SIG-M5 treated with dmso at 0.1 percent for 504 hours (cell line): ENCODE results near the gene ALDH1L2.

ENCODE experiments used
- DNase-seq: peaks from one replicate; lab custom pipeline; 2025; ENCODE audit not compliant: unreplicated experiment; lab: John Stamatoyannopoulos, UW

The ALDH1L2 gene

DNA sequence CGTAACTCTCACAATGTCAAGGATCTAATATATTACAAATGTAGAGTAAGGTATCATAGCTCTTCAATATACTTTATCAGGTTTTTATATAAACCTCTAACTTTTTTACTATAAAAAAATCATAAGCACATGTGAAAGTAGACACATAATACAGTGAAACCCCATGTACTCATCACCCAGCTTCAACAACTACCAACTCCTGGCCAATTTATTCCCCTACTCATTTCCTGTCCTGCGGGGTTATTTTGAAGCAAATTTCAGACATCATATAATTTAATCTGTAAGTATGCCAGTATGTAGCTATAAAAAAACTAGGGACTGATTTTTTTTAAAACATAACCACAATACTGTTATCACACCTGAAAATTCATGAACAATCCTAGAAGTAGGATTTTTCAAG lies 50.4 kb downstream of the ALDH1L2 start:
- no peak for DNase-seq

DNA sequence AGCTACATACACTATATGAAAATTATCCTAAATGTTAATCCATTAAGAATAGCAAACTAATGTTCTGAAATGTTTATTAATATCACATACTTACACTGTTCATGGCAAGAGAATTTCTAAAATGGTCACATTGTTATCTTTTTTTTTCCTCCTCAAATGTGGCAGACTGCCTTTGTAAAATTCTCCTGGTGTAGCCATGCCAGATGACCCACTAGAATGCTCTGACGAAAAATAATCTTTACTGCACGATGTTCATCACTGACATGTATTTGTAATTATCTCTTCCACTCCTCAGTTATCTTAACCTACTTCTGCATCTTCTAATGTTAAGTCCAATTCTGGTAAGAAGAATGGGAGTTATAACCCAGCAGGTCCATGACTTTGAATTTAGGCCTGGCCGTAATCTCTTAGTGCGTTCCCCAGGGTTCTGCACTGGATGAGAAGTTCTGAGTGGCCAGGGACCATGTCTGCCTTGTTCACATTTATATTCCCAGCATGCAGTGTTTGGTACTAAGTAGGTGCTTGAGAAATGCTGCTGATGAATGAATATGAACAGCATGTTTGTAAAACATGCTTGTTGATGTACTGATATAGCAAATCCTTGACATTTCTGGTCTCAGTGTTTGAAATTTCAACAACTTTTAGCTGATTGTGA lies 51.4 kb downstream of the ALDH1L2 start:
- no peak for DNase-seq

DNA sequence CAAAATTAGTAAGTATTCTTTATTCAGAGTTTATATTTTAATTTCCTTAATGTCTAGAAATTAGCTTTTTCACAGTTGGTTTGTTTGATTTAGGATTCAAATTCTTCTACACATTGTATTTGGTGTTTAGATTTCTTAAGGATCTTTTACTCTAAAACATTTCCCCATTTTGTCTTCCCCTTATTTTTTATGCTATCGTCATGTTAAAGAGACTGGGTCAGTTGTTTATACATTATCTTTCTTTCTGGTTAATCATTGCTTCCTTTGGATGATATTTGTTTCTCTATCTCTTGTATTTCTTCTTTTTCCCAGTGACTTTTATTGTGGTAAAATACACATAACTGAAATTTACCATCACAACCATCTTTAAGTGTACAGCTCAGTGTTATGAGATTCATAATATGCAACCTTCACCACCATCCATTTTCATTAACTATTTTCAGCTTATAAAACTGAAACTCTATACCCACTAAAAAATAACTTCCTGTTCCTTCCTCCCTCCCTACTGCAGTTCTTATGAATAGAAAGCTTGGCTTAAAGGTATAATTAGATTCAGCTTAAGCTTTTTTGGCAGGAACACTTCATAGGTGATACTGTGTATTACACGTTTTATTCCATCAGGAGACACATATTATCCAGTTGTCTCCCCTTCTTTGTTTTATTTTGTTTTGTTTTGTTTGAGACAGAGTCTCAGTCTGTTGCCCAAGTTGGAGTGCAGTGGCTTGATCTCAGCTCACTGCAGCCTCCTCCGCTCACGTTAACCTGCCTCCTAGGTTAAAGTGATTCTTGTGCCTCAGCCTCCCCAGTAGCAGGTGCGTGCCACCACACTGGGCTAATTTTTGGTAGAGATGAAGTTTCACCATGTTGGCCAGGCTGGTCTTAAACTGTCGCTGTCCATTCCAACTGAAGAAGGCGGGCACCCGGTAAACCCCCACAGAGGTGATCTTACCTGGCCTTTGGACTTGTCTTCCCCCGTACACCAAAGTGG lies 53.1 kb downstream of the ALDH1L2 start:
- DNase-seq, result peak; percentile 10

DNA sequence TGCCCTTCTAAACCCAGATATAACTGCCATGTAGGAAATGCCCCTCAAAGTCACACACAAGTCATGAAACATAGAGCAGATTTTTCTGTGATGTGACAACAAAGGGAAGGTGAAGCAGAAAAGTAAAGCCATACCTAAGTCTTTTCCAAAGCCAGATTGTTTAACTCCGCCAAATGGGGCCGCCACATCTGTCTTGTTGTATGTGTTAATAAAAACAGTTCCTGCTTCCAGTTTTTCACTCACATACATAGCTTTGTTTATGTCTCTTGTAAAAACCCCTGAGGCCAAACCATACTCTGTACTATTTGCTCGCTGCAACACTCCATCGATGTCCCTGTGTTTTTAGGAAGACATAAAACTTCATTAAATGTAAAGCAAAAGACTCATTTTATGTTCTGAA lies 57.8 kb downstream of the ALDH1L2 start:
- no peak for DNase-seq

DNA sequence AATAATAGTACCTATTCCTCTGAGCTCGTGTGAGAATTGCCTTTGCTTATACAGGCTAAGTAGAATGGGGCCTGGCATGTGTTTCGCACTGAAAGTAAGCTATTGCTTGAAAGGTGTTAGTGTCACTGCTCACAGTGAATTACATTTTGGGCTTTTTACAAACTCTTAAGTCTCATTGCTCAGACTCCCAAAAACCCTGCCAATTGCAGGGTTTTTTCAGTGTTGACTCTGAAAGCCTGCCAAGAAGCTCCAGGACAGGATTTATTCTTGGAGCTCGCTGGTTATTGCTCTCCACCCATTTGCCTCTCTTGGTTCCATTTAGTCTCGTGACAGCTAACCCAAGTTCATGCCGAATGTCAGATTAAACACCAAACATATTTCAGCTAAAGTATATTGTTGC lies 58.4 kb downstream of the ALDH1L2 start:
- DNase-seq, result no peak

DNA sequence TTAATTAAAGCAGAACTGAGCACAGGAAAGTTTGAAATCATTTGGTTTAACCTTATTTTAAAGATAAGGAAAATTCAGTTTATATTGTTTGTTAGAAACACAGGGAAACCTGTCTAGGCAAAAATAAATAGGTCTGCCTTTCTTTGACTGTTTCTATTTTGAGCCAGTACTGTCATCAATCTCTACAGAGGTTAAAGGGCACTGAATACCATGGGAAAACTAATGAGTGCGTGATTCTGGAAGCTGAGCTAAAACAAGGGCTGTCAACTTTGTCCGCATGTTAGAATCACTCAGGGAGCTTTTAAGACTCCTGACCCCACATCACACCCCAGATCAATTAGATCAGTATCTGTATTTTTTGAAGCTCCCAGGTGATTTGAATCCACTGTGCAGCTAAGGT lies 59.3 kb downstream of the ALDH1L2 start:
- DNase-seq, result no peak

DNA sequence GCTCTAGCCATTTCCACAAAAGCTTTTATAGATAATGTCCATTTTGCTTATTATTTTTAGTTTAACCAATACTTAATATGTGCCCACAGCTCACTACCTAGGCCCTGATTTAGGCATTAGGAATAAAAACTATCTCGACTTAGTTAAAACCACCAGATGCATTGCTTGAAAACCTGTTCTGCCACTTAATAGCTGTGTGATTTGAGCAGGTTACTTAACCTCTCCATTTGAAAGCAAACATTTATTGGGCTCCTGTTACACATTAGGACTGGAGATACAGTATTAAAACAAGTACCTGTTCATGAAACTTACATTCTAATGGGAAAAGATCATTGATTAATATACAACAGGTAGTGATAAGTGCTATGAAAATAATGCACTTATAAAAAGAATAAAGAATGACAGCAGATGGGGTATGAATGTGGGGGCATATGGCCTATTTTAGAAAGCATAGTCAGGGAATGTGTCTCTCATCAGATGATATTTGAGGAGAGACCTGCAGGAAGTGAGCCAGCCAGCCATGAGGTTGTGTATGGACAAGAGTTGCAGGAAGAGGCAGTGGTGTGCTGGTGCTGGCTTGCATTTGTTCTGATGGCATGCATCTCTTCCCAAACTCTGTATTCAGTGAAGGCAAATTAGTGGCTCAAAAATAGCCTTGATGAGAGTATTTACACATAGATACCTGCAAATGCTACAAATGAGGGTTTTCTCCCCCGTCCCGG lies 63.9 kb downstream of the ALDH1L2 start:
- no peak for DNase-seq

DNA sequence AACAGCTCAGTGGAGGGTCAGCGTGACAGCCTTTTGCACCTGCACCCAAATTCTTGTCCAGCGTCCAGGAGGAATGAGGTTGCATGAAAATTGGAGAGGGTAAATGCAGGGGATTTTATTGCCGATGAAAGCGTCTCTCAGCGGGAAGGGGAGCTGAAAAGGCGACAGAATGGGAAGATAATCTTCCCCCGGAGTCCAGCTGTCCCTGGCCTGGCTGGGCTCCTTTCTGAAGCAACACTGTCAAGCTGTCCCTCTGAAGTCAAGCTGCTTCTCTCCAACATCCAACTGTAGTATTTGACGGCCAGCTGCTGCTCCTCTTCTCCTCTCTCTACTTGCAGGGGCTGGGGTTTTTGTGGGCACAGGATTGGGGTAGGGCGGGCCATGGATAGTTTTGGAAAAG lies 65.5 kb downstream of the ALDH1L2 start:
- no peak for DNase-seq

DNA sequence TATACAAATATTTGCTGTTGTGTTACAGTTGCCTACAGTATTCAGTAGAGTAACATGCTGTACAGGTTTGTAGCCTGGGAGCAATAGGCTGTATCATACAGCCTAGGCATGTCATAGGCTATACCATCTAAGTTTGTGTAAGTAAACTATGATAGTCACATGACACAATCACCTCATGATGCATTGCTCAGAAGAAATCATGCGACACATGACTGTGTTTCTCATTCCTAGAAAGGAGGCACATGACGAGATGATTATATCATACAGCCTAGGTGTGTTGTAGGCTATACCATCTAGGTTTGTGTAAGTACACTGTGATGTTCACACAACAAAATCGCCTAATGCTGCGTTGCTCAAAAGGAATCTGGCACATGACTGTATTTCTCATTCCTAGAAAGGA lies 66.2 kb downstream of the ALDH1L2 start:
- DNase-seq, result no peak

DNA sequence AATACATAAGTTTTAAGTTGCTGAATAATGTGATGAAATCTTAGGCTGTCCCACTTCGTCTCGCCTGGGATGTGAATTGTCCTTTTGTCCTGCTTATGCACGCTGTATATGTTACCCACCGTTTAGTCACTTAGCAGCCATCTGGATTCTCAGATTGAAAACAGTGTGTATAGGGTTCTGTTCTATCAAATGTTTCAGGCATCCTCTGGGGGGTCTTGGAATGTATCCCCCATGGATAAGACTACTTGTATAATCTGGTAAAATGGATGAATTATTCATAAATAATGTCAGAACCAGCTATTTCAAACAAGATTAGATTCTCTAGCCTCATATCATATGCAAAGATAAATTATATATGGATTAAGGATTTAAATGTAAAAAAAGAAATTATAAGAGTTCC lies 68.7 kb downstream of the ALDH1L2 start:
- no peak for DNase-seq

DNA sequence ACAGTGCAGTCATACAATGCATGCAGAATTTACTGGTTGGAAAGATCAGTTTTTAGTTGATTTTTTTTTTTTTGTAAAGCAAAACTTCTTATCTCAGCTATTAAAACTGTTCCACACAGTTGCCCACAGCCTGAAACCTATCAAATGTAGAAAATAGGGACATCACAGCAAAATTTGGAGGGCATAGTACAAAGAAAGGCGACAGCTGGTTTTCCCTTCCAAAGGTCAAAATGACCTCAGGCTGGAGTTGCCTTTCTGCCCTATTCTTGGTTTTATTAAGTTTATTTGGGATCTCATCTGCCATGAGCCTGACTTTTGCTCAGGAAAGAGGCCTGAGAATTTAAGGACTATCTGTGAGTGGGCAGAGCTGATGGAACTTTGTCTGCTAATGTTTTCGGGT lies 69.7 kb downstream of the ALDH1L2 start:
- no peak for DNase-seq

DNA sequence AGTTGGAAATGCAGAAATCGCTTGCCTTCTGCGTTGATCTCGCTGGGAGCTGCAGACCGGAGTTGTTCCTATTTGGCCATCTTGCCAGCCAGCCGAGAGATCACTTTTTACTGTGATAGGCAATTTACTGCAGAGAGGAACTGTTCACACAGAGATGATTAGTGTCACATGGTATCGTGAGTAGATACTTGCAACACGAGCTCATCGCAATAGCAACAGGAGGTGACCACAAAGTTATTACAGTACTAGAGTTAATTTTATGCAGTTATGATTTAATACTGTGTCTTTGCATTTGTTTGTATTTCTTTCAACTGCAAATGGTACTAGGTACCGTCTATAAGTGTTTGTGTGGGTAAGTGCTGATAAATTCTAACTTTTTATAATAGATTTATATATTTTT lies 70.4 kb downstream of the ALDH1L2 start:
- DNase-seq, result peak; percentile 5

DNA sequence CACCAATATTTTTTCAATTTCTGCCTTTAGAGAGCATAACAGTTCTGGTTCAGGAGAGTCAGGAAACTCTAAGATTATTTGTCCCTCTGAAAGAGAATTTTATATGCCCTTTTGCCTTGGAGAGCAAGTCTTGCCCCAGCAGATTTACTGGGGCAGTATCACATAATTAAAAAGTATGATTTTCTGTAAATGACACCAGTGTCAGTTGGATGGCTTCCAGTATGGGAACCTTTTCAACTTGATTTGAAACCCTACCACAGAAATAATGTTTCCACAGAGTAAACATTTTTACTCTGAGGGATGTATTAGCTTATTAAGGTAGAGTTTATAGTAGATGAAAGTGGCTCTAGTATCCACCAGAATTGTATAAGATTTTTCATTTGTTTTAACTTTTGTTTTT lies 82.8 kb downstream of the ALDH1L2 start:
- no peak for DNase-seq

DNA sequence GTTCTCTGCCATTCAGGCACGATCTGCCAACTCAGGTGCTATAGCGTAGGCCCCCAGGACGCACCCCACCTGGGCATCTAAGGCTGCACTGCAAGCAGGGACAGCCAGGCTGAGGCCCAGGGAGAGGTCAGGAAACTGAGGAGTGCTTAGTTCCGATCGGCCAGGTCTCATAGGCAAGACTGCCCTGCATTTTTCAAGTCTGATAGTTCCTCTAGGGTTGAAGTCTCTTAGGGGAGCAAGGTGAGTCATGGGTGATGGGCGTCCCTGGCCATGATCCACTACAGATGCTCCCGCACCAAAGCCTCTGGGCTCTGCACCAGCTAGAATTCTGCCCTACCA lies 84.9 kb downstream of the ALDH1L2 start:
- DNase-seq, result no peak

DNA sequence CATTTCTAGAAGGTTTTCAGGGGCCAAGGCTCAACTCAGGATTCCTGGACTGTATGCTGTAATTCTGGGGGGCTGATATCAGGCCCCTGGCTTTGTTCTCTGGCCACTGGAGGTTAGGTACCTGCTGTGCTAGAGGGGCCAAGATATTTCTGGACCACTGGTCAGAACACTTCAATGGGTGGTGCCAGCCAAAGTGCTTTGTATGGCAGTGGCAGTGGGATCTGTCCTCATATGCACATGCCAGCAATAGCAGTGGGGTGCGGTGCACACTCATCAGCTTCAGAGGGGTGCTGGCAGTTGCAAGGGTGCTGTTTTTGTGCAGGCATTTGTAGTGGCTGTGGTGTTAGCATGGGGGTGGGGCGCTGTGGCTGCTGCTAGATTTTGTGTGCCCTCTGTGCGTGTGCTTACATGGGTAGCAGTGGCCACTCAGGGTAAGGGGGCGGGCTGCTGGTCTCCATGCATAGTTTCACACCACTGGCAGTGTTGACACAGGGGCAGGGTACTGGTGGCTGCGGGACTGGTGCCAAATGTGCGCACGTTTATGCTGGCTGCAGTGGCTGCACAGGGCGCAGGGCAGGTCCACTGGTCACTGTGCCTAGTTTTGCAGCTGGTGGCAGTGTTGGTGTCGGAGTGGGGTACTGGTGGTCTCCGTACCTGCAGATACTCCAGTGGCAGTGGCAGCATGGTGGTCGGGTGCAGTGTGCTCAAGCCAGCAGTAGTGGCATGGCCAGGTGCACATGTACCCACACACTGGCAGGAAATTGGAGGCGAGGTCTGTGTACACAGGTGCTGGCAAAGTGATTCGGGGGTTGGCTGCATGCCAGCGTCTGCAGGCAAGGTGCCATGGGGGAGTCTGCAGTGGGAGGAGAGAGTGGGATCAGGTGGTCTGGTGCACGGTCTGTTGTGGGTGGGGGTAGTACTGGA lies 85.6 kb downstream of the ALDH1L2 start:
- no peak for DNase-seq

DNA sequence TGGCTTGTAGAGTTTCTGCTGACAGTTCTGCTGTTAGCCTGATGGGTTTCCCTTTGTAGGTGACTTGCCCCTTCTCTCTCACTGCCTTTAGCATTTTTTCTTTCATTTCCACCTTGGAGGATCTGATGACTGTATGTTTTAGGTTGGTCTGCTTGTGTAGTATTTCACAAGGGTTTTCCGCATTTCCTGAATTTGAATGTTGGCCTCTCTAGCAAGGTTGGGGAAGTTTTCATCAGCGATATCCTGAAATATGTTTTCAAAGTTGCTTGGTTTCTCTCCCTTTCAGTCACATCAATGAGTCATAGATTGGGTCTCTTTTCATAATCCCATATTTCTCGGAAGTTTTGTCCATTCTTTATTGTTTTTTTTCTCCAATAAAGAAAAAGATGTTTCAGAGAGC lies 86.7 kb downstream of the ALDH1L2 start:
- DNase-seq, result no peak

DNA sequence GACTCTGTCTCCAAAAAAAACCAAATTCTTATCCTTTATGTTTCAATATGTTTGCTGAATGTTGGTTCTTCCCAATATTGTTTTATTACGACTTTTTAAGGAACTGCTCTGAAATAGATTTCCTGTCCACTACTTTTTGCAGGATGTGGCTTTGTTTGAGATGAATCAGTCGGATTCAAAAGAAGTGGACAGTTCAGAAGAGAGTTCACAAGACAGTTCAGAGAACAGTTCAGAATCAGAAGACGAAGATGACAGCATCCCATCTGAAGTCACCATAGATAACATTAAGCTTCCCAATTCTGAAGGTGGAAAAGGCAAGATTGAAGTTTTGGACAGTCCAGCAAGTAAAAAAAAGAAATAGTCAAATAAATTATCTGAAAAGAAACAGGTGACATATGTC lies 89.9 kb downstream of the ALDH1L2 start:
- no peak for DNase-seq

DNA sequence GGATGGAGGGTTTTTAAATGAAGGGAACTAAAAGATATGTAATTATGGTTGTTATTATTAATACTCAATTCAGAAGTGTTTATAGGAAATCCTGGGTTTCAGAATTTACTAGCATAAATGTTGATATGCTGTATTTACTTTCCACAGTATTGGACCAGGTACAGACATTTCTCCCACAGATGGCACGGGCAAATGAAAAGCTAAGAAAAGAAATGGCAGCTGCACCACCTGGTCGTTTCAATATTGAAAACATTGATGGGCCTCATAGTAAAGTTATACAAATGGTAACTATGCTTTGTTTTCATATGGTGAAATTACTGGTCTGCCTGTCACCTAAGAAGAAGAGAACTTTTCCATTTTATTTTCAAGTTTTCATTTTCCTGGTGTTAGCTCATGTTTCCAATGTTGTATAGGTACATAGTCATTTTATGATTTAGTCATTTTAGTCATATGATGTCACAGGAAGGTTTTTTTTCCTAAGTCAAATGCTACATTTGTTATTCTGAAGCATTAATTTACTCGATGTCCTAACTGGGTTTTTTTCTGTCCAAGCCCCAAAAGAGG lies 92.6 kb downstream of the ALDH1L2 start:
- no peak for DNase-seq

DNA sequence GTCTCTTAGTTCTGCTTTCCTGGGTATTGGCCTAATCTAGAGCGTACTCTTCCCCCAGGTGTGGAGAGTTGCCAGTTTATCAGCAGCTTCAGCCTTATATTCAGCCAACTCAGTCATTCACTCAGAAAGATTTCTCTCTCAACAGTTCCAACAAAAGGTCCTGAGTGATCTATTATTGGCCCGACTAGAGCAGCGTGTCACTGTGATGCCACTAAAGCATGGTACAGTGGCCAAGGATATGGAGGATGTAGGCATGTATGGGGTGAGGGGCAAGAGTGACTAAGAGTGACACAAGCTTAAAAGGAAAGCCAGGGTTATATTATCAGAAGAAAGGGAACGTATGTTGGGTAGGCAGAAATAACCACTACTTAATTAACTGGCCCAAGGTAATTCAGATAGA lies 93.3 kb downstream of the ALDH1L2 start:
- no peak for DNase-seq
